ENCODE data around the gene GNA12. TPM values are rescaled to one million over a fixed set of nuclear protein-coding genes. Genes with fewer than 3 reads are reported as not detected.

GNA12 gene
- total and polyA plus RNA-seq, 11 donors = 10.7 to 56.5 (median 34.9) TPM

DNA sequence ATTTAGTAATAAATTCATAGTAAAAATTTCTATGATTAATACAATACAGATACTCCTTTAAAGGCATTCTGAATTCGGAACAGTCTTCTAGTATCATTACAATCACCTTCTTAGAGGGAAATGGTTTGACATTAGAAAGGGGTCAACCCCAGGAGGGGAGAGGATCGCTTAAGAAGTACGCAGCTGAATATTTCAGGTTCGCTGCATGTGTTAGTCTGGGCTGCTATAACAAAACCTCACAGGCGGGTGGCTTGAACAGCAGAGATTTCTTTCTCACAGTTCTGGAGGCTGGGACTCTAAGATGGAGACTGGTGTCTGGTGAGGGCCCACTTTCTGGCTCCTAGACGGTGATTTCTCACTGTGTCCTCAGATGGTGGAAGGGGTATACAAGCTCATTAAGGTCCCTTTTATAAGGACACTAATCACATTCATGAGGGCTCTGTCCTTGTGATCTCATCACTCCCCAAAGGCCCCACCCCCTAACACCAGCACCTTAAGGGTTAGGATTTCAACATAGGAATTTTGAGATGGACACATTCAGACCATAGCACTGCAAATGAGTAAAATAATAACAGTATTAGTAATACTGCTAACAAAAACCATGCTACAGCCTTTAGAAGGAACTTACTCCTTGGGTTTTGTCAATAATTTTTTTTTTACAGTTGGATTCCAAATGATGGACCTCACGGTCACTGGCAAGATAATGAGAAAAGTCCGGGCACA lies 34.0 kb downstream of the GNA12 start:
- intact Hi-C loops (cut with DNase I) = loop anchor here in 2 of 10 donors (5.0 to 10.0 kb wide), 2 partner anchors 73 to 75 kb away; no protein-coding TSS in a partner anchor
- H3K4me1 ChIP-seq = peaks cover 0 to 73% (median 50%) of the 10 kb centered on the region in 12 donors
- H3K27ac ChIP-seq = peak overlapping the region in 10 of 12 donors; percentile 63 to 85 (median 77)
- no peaks in the 10 kb centered on the region for H3K27me3 ChIP-seq
- H3K36me3 ChIP-seq = no peaks in the 10 kb centered on the region
- TF ChIP-seq, protein P1, sequence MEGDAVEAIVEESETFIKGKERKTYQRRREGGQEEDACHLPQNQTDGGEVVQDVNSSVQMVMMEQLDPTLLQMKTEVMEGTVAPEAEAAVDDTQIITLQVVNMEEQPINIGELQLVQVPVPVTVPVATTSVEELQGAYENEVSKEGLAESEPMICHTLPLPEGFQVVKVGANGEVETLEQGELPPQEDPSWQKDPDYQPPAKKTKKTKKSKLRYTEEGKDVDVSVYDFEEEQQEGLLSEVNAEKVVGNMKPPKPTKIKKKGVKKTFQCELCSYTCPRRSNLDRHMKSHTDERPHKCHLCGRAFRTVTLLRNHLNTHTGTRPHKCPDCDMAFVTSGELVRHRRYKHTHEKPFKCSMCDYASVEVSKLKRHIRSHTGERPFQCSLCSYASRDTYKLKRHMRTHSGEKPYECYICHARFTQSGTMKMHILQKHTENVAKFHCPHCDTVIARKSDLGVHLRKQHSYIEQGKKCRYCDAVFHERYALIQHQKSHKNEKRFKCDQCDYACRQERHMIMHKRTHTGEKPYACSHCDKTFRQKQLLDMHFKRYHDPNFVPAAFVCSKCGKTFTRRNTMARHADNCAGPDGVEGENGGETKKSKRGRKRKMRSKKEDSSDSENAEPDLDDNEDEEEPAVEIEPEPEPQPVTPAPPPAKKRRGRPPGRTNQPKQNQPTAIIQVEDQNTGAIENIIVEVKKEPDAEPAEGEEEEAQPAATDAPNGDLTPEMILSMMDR (IDR thresholded peaks at IDR 0.05) = no peak
- no peak for TF ChIP-seq POLR2A (IDR thresholded peaks at IDR 0.05)
- H3K9me3 ChIP-seq = no peaks in the 10 kb centered on the region
- WGBS, 4 donors = 92 to 97% (median 95%) methylated on average over 8 of the region's 8 CpGs
- H3K4me3 ChIP-seq = no peak overlapping the region
- no peak for ATAC-seq
- DNase-seq = peak in 1 of 5 donors; percentile 14

DNA sequence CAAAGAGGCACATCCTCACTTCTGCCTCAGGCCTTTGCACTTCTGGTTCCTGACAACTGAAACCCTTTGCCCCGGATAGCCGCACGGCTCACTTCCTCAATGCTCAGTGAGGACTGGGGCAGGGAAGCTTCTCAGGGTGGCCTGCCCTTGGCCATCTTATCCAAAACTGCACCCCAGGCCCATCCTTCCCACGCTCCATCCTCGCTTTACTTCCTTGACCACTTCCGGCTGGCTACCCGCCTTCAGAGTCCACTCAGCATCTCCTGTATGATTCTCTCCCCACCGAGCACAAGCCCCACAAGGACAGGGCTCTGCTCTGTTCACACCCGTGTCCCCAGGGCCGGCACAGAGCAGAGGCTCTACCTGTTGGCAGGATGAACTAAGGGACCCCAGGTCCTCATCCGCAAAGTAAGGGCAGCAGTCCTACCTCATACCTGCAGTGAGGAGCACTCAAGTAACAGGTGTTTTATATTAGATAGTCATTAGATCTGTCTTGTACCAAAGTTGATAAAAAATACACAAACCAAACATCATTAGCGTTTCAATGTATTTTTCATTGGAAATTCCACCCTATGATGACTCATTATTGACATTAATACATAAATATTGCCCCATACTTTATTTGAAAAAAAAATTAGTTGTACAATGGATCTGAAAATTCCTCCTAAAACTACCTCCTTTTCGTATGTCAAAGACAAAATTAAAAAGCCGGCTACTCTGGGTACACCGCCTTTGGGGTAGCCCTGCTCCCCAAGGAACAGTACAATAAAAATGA lies 35.0 kb downstream of the GNA12 start:
- Histone ChIP-seq H3K4me3 (no peak overlapping the region), H3K4me1 (peaks cover 0 to 77% (median 54%) of the 10 kb centered on the region in 12 donors), H3K27me3 (no peaks in the 10 kb centered on the region), H3K36me3 (no peaks in the 10 kb centered on the region), H3K27ac (no peak overlapping the region), H3K9me3 (no peaks in the 10 kb centered on the region)
- no peak for ATAC-seq
- TF ChIP-seq, protein P1 (IDR thresholded peaks at IDR 0.05) = no peak
- TF ChIP-seq POLR2A (IDR thresholded peaks at IDR 0.05) = no peak
- intact Hi-C loops (cut with DNase I) = loop anchor here in 1 of 10 donors (10.0 kb wide), 1 partner anchor 74 kb away; no protein-coding TSS in a partner anchor
- 90 to 96% (median 93%) methylated on average over 15 of the region's 15 CpGs for WGBS, 4 donors
- no peak for DNase-seq

DNA sequence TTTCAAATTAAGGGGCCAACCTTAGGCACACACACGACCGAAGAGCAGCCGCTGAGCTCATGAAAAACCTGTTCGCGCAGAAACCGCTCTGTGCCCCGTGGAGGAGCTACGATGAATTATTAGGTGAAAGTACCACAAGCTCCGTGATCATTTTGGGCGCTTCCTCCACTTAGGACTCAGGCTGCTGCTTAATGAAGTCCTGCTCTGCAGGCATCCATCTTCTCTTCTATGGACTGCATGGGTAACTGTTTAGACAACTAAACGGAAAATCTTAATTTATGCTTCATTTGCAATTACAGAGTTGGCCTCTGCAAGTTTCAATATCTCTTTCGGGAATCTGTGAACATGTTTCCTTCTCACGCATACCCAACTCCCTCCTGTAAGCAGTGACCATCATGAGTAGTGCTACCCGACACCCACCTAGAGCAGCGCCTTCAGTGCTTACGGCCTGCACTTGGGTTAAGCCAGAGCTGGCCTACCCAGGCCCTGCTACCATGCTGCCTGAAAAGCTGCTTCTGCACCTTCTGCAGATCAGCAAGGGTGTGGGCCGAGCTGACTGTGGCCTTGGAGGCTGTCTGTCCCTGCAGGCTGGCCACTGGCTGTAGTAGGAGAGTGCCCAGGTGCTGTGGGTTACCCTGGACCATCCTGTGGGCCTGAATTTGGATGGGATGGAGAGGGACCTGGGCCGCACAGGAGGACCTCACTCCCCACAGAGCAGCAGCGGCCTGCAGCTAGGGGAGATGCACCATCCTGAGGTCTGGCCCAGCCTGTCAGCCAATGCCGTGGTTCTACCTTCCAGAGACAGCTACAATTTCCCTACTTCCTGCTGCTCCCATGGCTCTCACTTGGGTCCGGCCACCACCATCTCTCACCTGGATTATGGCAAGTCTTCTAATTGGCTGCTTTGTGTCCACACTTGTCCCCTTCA lies 36.0 kb downstream of the GNA12 start:
- intact Hi-C loops (cut with DNase I) = loop anchor here in 1 of 10 donors (10.0 kb wide), 1 partner anchor 73 kb away; no protein-coding TSS in a partner anchor
- peak overlapping the region in 1 of 12 donors; percentile 0 for H3K27ac ChIP-seq
- no peak overlapping the region for H3K4me3 ChIP-seq
- WGBS, 4 donors = 91 to 97% (median 94%) methylated on average over 18 to 21 of the region's 21 CpGs
- no peaks in the 10 kb centered on the region for H3K9me3 ChIP-seq
- H3K27me3 ChIP-seq = no peaks in the 10 kb centered on the region
- H3K4me1 ChIP-seq = peaks cover 0 to 77% (median 58%) of the 10 kb centered on the region in 12 donors
- no peaks in the 10 kb centered on the region for H3K36me3 ChIP-seq
- ATAC-seq (no peak), DNase-seq (no peak)
- no peak for TF ChIP-seq POLR2A (IDR thresholded peaks at IDR 0.05)
- TF ChIP-seq, protein P1 (IDR thresholded peaks at IDR 0.05) = no peak
